Stimulated activated CD4-positive, alpha-beta T cell treated with anti-CD3 and anti-CD28 coated beads, TNF-alpha, amount 100 ng/mL, for 24 hours (primary cell): Measurements from ENCODE around the gene SPAG4.
A peak's percentile ranks its signal among the peaks of the same experiment; 100 is the strongest.

Source experiments
- DNase-seq, 3 experiments: peaks; one replicate each; pipeline ENCODE4 v3.0.0-alpha.2; 2020; ENCODE audit warnings: low read depth in 3 of 3

The SPAG4 gene, protein sequence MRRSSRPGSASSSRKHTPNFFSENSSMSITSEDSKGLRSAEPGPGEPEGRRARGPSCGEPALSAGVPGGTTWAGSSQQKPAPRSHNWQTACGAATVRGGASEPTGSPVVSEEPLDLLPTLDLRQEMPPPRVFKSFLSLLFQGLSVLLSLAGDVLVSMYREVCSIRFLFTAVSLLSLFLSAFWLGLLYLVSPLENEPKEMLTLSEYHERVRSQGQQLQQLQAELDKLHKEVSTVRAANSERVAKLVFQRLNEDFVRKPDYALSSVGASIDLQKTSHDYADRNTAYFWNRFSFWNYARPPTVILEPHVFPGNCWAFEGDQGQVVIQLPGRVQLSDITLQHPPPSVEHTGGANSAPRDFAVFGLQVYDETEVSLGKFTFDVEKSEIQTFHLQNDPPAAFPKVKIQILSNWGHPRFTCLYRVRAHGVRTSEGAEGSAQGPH

DNA sequence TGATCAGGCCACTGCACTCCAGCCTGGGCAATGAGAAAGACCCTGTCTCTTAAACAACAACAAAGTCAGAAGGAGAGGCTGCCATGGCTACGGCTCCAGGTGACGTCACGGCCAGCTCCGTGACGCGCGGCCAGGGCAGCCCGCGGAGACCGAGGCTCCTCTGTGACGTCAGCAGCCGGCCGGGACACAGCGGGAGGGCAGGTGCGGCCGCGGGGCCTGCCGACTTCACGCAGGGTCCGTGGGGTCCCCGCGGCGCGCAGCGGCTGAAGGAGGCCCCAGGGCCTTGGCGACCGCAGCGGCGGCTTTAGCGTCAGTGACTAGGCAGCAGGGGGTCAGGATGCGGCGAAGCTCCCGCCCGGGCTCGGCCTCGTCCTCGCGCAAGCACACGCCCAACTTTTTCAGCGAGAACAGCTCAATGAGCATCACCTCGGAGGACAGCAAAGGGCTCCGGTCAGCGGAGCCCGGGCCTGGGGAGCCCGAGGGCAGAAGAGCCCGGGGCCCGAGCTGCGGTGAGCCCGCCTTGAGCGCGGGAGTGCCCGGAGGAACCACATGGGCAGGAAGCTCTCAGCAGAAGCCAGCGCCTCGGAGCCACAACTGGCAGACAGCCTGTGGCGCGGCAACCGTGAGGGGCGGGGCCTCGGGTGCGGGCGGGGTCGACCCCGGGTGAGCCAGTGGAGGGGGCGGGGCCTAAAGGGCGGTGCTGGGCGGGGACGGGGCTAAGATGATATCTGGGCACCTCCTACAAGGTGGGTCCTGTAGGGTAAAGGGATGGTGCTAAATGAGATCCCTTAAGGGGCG is at the start of gene SPAG4:
TSS of gene SPAG4 (plus strand) at position 163 of the 798 bp plus-strand sequence. CDS start at position 338, 175 bp downstream.
- peak; percentile 100 for DNase-seq

DNA sequence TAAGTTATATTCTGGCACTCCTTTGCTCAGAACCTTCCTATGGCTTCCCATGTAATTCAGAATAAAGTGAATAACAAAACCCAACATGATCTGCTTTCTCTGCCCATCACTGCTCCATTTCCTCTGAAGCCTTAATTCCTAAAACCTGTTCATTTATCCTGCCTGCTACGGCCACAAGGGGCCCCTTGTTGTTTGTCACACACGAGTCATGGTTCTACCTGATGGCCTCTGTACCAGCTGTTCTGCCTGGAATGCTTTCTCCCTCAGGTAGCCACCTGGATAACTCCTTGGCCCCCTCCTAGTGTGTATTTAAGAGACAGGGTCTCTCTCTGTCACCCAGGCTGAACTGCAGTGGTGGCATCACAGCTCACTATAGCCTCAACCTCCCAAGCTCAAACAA is 47.0 kb upstream of the SPAG4 start:
- no peak for DNase-seq

DNA sequence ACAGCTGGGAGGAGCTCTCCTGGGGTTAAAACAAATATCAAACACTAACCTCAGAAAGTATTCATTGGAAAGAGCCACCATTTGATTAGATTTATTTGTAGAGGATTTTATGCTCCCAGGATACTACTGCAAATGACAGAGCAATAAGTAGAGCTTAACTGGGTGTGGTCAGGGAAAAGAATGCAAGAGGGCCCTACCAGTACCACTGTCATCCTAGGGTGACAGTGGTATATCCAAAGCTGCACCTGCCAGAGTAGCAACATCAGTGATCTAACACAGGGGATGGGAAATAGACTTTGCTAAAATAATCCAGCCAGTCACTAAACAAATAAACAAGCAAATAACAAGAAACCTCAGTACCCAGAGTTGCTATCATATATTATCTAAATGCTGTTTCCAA is 44.1 kb upstream of the SPAG4 start:
- DNase-seq = no peak

DNA sequence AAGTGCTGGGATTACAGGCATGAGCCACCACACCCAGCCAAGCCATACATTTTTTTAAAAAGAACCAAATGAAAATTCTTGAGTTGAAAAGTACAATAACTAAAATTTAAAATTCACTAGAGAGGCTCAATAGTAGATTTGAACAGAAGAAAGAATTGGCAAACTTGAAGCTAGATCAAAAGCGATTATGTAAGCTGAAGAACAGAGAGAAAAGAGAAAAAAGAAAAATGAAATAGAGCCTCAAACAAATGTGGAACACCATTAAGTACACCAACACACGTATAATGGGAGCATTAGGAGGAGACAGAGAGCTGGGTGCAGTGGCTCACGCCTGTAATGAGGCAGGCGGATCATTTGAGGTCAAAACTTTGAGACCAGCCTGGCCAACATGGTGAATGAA is 42.8 kb upstream of the SPAG4 start:
- DNase-seq = no peak

GRCh38 chr20:35575958-35576357 is 39.7 kb upstream of the SPAG4 start:
- no peak for DNase-seq

DNA sequence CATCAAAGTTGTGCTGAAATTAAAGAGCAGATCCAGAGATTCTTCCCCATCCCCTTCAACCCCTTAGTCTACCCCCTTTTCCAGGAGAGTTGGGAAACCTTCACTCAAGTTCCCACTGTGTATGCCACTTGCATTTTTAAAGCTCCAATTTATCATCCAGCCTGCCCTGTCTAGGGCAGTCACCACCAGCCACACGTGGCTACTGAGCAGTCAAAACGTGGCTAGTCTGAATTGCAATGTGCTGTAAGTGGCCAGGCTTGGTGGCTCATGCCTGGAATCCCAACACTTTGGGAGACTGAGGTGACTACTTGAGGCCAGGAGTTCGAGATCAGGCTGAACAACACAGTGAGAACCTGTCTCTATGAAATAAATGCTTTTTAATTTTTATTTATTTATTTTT is 38.8 kb upstream of the SPAG4 start:
- no peak for DNase-seq

GRCh38 chr20:35578469-35578868 is 37.2 kb upstream of the SPAG4 start:
- no peak for DNase-seq

GRCh38 chr20:35579196-35579595 is 36.4 kb upstream of the SPAG4 start:
- DNase-seq = no peak

GRCh38 chr20:35582131-35582530 is 33.5 kb upstream of the SPAG4 start:
- DNase-seq = no peak

DNA sequence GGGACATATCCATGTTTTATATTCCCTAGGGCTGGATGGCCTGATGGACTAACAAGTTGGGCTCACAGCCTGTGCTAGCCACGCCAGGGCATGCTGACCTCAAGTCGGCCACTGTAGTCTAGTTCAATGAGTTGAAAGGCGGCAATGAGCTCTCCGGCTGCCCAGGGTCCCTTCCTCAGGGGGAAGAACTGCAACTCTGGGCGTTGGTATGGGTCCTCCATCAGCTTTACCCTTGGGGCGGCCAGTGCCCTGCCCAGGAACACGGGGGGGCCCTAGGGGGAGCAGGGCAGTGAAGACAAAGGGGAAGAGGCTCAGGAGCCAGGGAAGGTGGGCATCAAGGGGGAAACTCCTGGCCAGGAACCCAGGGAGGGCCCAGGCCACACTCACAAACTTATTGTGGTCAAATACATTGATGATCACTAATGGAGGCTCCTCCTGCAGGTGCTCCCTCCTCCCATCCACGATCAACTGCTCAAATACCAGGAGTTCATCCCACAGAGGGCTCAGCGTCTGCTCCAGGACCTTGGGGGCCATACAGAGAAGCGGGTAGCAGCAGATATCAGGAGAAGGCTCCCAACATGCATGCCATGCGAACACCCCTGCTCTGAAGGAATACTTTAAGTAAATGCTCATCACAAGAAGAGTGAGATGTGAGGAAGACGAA is 32.8 kb upstream of the SPAG4 start:
- no peak for DNase-seq

DNA sequence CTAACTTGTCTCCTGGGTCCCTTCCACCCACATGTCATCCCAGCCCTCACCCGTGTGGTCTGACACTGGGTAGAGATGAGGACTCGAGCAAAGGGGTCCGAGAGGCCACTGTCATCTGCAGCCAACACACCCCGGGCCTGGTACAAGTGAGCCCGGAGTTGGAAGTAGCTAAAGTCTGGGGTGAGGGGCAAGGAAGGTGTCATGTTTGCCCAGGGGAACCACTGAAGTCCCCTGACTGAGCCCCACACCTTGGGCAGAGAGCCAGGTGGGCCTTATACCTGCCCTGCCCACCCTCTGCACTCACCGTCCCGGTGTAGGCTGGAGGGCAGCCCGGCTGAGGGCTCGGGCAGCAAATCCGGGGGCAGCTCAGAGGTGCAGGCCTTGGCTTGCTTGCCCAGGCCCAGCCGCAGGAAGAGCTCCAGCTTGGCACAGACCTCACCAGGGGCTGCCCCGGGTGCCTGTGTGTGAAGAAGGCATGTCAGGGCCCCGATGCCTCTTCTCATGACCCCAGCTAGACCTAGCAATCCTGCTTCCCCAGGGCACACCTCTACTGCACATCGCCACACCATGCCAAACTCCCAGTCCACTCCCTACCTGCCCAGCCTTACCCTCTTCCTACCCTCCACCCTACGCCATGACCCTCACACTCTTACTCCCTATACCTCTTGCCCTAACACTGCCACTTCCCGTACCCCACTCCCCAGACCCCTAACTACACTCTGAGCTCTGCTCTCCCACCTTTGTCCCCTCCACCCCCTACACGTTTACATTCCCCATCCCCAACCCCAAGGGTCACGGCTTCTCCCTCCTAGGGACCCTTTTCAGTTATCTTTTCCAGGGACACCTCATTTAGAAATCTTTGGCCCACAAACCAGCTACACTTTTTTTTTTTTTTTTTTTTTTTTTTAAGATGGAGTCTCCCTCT is 31.7 kb upstream of the SPAG4 start:
- DNase-seq = no peak

DNA sequence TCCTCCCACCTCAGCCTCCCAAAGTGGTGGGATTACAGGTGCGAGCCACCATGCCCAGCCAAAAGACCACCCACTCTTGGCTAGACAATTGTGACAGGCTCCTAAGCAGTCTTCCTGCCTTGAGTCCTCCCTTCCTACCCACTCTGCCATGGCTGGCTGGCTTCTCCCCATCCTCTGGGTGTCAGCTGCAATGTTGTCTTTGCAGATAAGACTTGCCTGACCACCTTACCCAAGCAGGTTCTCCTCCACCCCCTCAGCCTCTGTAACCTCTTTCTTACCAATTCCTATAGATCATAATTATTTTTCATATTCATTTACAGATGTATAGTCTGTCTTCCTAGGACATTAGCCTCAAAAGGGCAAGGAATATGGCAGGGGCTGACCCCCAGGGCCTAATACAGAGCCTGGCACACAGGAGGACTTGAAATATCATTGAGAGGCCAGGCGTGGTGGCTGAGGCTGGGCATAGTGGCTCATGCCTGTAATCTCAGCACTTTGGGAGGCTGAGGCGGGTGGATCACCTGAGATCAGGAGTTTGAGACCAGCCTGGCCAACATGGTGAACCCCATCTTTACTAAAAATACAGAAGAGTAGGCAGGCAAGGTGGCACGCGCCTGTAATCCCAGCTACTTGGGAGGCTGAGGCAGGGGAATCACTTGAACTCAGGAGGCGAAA is 28.7 kb upstream of the SPAG4 start:
- DNase-seq = no peak

DNA sequence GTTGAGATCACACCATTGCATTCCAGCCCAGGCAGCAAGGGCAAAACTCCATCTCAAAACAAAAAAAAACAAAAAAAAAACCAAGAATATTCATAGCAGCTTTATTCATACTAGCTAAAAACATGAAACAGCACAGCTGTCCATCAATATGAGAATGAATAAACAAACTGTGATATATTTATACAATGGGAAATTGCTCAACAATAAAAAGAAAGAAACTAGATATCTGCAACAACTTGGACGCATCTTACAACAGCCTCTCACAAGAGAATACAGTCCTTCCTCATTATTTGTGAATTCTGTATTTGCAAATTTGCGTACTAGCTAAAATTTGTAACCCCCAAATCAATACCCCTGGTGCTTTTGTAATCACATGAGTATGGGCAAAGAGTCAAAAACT is 28.2 kb upstream of the SPAG4 start:
- DNase-seq = no peak

DNA sequence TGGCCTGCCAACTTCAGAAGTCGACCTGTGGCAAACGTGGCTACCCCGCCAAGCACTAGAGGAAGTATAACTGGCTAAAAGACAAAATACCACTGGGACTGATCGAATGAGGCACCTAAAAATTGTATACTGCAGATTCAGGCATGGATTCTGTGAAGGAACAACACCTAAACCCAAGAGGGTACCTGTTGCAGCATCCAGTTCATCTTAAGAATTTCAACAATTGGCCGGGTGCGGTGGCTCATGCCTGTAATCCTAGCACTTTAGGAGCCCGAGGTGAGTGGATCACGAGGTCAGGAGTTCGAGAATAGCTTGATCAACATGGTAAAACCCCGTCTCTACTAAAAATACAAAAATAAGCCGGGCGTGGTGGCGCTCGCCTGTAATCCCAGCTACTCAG is 27.2 kb upstream of the SPAG4 start:
- no peak for DNase-seq

DNA sequence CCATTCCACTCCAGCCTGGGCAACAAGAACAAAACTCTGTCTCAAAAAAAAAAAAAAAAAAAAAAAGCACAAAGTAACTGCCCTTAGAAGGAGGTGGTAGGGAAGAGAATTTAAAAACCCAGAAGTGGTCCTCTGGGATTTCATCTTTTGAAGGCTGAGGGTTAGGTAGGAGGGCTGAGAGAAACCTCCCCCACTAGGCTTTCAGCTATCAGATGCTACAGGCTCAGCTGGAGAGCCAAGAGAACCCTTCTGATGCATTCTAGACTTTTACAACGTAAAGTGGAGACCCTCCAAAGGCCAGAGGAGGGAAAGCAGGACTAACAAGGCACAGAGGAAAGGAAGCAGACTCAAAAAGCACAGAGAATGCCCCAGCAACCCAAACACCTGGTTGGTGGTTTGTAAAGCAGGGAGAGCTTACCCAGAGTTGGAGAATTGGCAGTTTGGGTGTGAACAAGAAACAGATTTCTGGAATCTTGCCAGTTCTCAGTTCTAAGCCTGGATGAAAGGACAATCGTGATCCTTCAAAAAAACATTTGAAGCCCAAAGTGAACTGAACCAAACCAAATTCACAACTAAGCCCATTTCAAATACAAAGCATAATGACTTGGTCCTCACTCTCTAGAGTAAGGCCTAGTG is 23.2 kb upstream of the SPAG4 start:
- DNase-seq = no peak

- DNase-seq = no peak
Measured at GRCh38 chr20:35595456-35595855, 20.2 kb upstream of the SPAG4 start.

- DNase-seq = no peak
Measured at GRCh38 chr20:35595901-35596300, 19.7 kb upstream of the SPAG4 start.

DNA sequence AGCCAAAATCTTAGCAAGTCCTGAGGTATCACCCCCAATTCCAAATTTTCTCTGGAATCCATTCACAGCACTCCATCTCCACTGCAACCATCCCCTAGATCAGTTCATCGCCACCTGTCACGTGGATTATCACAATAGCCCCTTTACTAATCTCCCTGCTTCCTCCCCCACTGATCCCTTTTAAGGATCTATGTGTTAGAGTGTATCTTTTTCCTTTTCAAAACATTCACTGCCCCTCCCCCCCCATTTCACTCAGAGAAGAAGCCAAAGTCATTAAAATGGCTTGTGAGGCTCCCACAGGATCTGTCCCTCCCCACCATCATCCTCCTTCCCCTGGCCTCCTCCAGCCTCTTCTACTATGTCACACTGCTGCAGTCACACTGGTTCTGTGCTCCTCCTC is 18.4 kb upstream of the SPAG4 start:
- DNase-seq = no peak

- DNase-seq = no peak
Measured at GRCh38 chr20:35598476-35598875, 17.2 kb upstream of the SPAG4 start.
